ENCODE data around the gene DIS3L2.
A peak's percentile ranks its signal among the peaks of the same experiment; 100 is the strongest.

Gene DIS3L2

DNA sequence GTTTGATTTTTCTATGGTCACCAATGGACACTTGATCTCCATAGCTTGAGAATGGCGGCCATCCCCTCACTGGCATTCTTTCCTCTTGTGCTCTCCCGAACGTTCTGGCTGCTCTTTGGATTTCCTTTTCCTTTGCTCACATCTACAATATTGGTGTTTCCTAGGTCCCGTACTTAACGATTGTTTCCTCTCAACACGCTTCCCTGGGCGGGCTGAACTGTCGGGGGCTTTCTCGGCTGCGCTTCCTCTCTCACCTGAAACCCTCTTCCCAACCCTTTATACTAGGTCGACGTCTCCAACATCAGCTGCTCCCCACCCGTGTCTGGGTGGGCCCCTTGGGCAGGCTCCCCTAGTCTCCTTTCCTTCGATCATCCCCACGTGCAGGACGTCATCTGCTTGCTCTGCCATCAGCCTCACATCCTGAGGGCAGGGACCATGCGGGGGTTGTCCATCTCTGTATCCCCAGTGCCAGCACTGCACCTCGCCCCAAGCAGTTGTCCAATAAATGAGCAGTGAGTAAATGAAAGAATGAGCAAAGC lies 634 bp upstream of the DIS3L2 start:
- peak overlapping the region; percentile 10 for H2BK120ac ChIP-seq (ENCODE audit: low read depth, low read length)
- peaks cover 2 to 9% of the 10 kb centered on the region in 2 donors for H3K4me1 ChIP-seq (ENCODE audit: control insufficient read depth in 2 of 2, insufficient read depth in 1 of 2, low read depth in 1 of 2, low read length in 2 of 2)
- no peak overlapping the region for H4K8ac ChIP-seq (ENCODE audit: low read depth, low read length)
- peak overlapping the region; percentile 68 for H2AK5ac ChIP-seq (ENCODE audit: low read depth, low read length)
- H3K4me2 ChIP-seq (ENCODE audit: insufficient read depth, low read length, poor library complexity, severe bottlenecking) = peak overlapping the region; percentile 80
- no peaks in the 10 kb centered on the region for H3K36me3 ChIP-seq (replicated peaks in 1 of 2; ENCODE audit: control insufficient read depth in 2 of 2, insufficient read depth in 2 of 2, low read length in 2 of 2)
- H2BK5ac ChIP-seq (ENCODE audit: low read length) = peak overlapping the region; percentile 91
- peak overlapping the region; percentile 98 for H3K9ac ChIP-seq (ENCODE audit: low read depth, low read length, poor library complexity)
- H3K9me3 ChIP-seq (replicated peaks in 1 of 2; ENCODE audit: control insufficient read depth in 2 of 2, insufficient read depth in 1 of 2, low read depth in 1 of 2, low read length in 2 of 2) = peaks cover 0 to 4% of the 10 kb centered on the region in 2 donors
- H2BK12ac ChIP-seq (ENCODE audit: low read length) = no peak overlapping the region
- no peak for DNase-seq (ENCODE audit: low spot score)
- H3K79me1 ChIP-seq (ENCODE audit: low read depth, low read length) = no peaks in the 10 kb centered on the region
- H2BK15ac ChIP-seq (ENCODE audit: low read length) = peak overlapping the region; percentile 67
- peak overlapping the region; percentile 73 for H3K27ac ChIP-seq (replicated peaks; ENCODE audit: low read length)
- peak overlapping the region; percentile 99 for H2AFZ ChIP-seq (ENCODE audit: low read length)
- peak overlapping the region; percentile 99 for H3K18ac ChIP-seq (ENCODE audit: low read length)
- peak overlapping the region; percentile 1 for H4K91ac ChIP-seq (ENCODE audit: low read depth, low read length, poor library complexity)
- no CpG with 5 or more reads among the region's 18 CpGs for WGBS, 2 donors (ENCODE audit: extremely low coverage in 2 of 2, insufficient read length in 2 of 2, insufficient replicate concordance in 1 of 2)
- no peaks in the 10 kb centered on the region for H3K27me3 ChIP-seq (ENCODE audit: control insufficient read depth in 3 of 3, insufficient read depth in 3 of 3, low read depth in 1 of 3, low read length in 3 of 3)
- peak overlapping the region; percentile 32 for H3K23ac ChIP-seq (ENCODE audit: low read depth, low read length, poor library complexity)
- H3K14ac ChIP-seq (ENCODE audit: low read length) = peak overlapping the region; percentile 92
- peak overlapping the region; percentile 0 for H3K4ac ChIP-seq (ENCODE audit: low read length)
- peak overlapping the region; percentile 84 to 90 for H3K4me3 ChIP-seq (ENCODE audit: low read length in 2 of 2)

DNA sequence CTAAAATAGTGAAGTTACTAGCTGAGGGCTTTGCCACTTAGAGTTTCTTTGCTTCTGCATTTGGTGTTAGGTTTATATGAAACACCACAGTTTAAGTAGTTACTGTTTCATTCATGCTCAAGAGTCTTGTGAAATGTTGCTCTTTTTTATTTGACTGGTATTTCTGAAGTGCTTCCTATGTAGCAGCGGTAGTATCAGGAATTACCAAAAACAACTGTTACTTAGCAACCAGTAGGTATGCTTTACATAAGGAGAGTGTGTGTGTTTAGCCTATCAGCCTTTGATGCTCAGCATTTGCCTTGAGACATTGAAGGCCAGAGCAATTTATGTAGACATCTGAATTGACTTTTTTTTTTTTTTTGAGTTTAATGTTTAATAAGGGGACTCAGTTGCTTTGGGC lies 3.6 kb downstream of the DIS3L2 start:
- no CpG with 5 or more reads among the region's 1 CpG for WGBS, 2 donors (ENCODE audit: extremely low coverage in 2 of 2, insufficient read length in 2 of 2, insufficient replicate concordance in 1 of 2)
- Histone ChIP-seq H4K8ac (ENCODE audit: low read depth, low read length) (no peak overlapping the region), H2BK12ac (ENCODE audit: low read length) (no peak overlapping the region), H2BK120ac (ENCODE audit: low read depth, low read length) (no peak overlapping the region), H3K79me1 (ENCODE audit: low read depth, low read length) (peaks cover 3% of the 10 kb centered on the region), H2BK15ac (ENCODE audit: low read length) (no peak overlapping the region), H3K36me3 (replicated peaks in 1 of 2; ENCODE audit: control insufficient read depth in 2 of 2, insufficient read depth in 2 of 2, low read length in 2 of 2) (no peaks in the 10 kb centered on the region), H3K14ac (ENCODE audit: low read length) (no peak overlapping the region), H3K4me2 (ENCODE audit: insufficient read depth, low read length, poor library complexity, severe bottlenecking) (no peak overlapping the region), H2BK5ac (ENCODE audit: low read length) (no peak overlapping the region), H3K18ac (ENCODE audit: low read length) (no peak overlapping the region), H2AK5ac (ENCODE audit: low read depth, low read length) (no peak overlapping the region), H4K91ac (ENCODE audit: low read depth, low read length, poor library complexity) (no peak overlapping the region), H3K9me3 (replicated peaks in 1 of 2; ENCODE audit: control insufficient read depth in 2 of 2, insufficient read depth in 1 of 2, low read depth in 1 of 2, low read length in 2 of 2) (peaks cover 6 to 12% of the 10 kb centered on the region in 2 donors), H3K4ac (ENCODE audit: low read length) (no peak overlapping the region), H2AFZ (ENCODE audit: low read length) (no peak overlapping the region), H3K9ac (ENCODE audit: low read depth, low read length, poor library complexity) (no peak overlapping the region), H3K23ac (ENCODE audit: low read depth, low read length, poor library complexity) (no peak overlapping the region), H3K27me3 (ENCODE audit: control insufficient read depth in 3 of 3, insufficient read depth in 3 of 3, low read depth in 1 of 3, low read length in 3 of 3) (no peaks in the 10 kb centered on the region), H3K27ac (replicated peaks; ENCODE audit: low read length) (no peak overlapping the region), H3K4me1 (ENCODE audit: control insufficient read depth in 2 of 2, insufficient read depth in 1 of 2, low read depth in 1 of 2, low read length in 2 of 2) (peaks cover 2 to 9% of the 10 kb centered on the region in 2 donors), H3K4me3 (ENCODE audit: low read length in 2 of 2) (no peak overlapping the region)
- DNase-seq (ENCODE audit: low spot score) = no peak

DNA sequence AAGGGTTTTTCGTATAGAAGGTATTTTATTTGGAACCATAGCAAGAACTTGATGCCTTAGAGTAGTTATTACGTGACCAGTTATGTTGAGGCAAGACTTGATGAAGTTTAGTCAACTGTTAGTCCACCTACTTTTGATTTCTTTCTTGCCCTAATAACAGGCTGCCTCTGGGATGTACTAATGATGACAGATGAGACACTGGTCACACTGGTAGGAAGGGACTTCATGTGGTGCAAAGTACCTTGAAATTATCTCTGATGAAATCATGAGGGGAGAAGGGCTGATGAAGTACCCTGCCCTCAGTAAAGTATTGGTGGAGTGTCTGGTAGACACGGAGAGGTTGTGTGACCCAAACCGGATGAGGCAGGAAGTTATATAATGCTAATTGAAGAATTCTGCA lies 5.4 kb downstream of the DIS3L2 start:
- no CpG with 5 or more reads among the region's 4 CpGs for WGBS, 2 donors (ENCODE audit: extremely low coverage in 2 of 2, insufficient read length in 2 of 2, insufficient replicate concordance in 1 of 2)
- no peak for DNase-seq (ENCODE audit: low spot score)
- peaks cover 5% of the 10 kb centered on the region for H3K79me1 ChIP-seq (ENCODE audit: low read depth, low read length)

DNA sequence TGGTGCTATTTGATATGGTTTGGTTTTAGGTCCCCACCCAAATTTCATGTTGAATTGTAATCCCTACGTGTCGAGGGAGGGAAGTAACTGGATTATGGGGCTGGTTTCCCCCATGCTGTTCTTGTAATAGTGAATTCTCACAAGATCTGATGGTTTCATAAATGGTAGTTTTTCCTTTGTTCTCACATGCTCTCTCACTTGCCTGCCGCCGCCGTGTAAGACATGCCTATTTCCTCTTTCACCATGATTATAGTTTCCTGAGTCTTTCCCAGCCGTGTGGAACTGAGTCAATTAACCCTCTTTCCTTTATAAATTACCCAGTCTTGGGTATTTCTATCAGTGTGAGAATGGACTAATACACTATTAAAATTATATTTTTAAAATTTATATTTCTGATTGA lies 7.3 kb downstream of the DIS3L2 start:
- Histone ChIP-seq H3K4me2 (ENCODE audit: insufficient read depth, low read length, poor library complexity, severe bottlenecking) (no peak overlapping the region), H2BK120ac (ENCODE audit: low read depth, low read length) (no peak overlapping the region), H2AK5ac (ENCODE audit: low read depth, low read length) (no peak overlapping the region), H3K9ac (ENCODE audit: low read depth, low read length, poor library complexity) (no peak overlapping the region), H4K8ac (ENCODE audit: low read depth, low read length) (no peak overlapping the region), H3K4me3 (ENCODE audit: low read length in 2 of 2) (no peak overlapping the region), H2BK15ac (ENCODE audit: low read length) (no peak overlapping the region), H3K18ac (ENCODE audit: low read length) (no peak overlapping the region), H2BK12ac (ENCODE audit: low read length) (no peak overlapping the region), H3K79me1 (ENCODE audit: low read depth, low read length) (peaks cover 5% of the 10 kb centered on the region), H3K4ac (ENCODE audit: low read length) (no peak overlapping the region), H3K4me1 (ENCODE audit: control insufficient read depth in 2 of 2, insufficient read depth in 1 of 2, low read depth in 1 of 2, low read length in 2 of 2) (peaks cover 0 to 7% of the 10 kb centered on the region in 2 donors), H3K23ac (ENCODE audit: low read depth, low read length, poor library complexity) (no peak overlapping the region), H4K91ac (ENCODE audit: low read depth, low read length, poor library complexity) (no peak overlapping the region), H3K36me3 (replicated peaks in 1 of 2; ENCODE audit: control insufficient read depth in 2 of 2, insufficient read depth in 2 of 2, low read length in 2 of 2) (peaks cover 0 to 2% of the 10 kb centered on the region in 2 donors), H2BK5ac (ENCODE audit: low read length) (no peak overlapping the region), H3K27ac (replicated peaks; ENCODE audit: low read length) (no peak overlapping the region), H3K27me3 (ENCODE audit: control insufficient read depth in 3 of 3, insufficient read depth in 3 of 3, low read depth in 1 of 3, low read length in 3 of 3) (no peaks in the 10 kb centered on the region), H3K14ac (ENCODE audit: low read length) (no peak overlapping the region), H2AFZ (ENCODE audit: low read length) (no peak overlapping the region), H3K9me3 (replicated peaks in 1 of 2; ENCODE audit: control insufficient read depth in 2 of 2, insufficient read depth in 1 of 2, low read depth in 1 of 2, low read length in 2 of 2) (peaks cover 3 to 12% of the 10 kb centered on the region in 2 donors)
- no peak for DNase-seq (ENCODE audit: low spot score)
- no CpG with 5 or more reads among the region's 6 CpGs for WGBS, 2 donors (ENCODE audit: extremely low coverage in 2 of 2, insufficient read length in 2 of 2, insufficient replicate concordance in 1 of 2)

More for the DNA sequence above, 5.4 kb downstream of the DIS3L2 start:
- H2BK5ac ChIP-seq (ENCODE audit: low read length) = no peak overlapping the region
- no peak overlapping the region for H2AFZ ChIP-seq (ENCODE audit: low read length)
- no peak overlapping the region for H2BK15ac ChIP-seq (ENCODE audit: low read length)
- no peak overlapping the region for H3K27ac ChIP-seq (replicated peaks; ENCODE audit: low read length)
- no peak overlapping the region for H2AK5ac ChIP-seq (ENCODE audit: low read depth, low read length)
- no peak overlapping the region for H3K14ac ChIP-seq (ENCODE audit: low read length)
- H3K4me3 ChIP-seq (ENCODE audit: low read length in 2 of 2) = no peak overlapping the region
- no peak overlapping the region for H3K4ac ChIP-seq (ENCODE audit: low read length)
- H4K91ac ChIP-seq (ENCODE audit: low read depth, low read length, poor library complexity) = no peak overlapping the region
- H3K4me1 ChIP-seq (ENCODE audit: control insufficient read depth in 2 of 2, insufficient read depth in 1 of 2, low read depth in 1 of 2, low read length in 2 of 2) = peaks cover 0 to 7% of the 10 kb centered on the region in 2 donors
- peaks cover 6 to 12% of the 10 kb centered on the region in 2 donors for H3K9me3 ChIP-seq (replicated peaks in 1 of 2; ENCODE audit: control insufficient read depth in 2 of 2, insufficient read depth in 1 of 2, low read depth in 1 of 2, low read length in 2 of 2)
- no peak overlapping the region for H4K8ac ChIP-seq (ENCODE audit: low read depth, low read length)
- H3K36me3 ChIP-seq (replicated peaks in 1 of 2; ENCODE audit: control insufficient read depth in 2 of 2, insufficient read depth in 2 of 2, low read length in 2 of 2) = no peaks in the 10 kb centered on the region
- no peak overlapping the region for H3K4me2 ChIP-seq (ENCODE audit: insufficient read depth, low read length, poor library complexity, severe bottlenecking)
- H3K18ac ChIP-seq (ENCODE audit: low read length) = no peak overlapping the region
- no peaks in the 10 kb centered on the region for H3K27me3 ChIP-seq (ENCODE audit: control insufficient read depth in 3 of 3, insufficient read depth in 3 of 3, low read depth in 1 of 3, low read length in 3 of 3)
- no peak overlapping the region for H2BK12ac ChIP-seq (ENCODE audit: low read length)
- H3K23ac ChIP-seq (ENCODE audit: low read depth, low read length, poor library complexity) = no peak overlapping the region
- no peak overlapping the region for H3K9ac ChIP-seq (ENCODE audit: low read depth, low read length, poor library complexity)
- H2BK120ac ChIP-seq (ENCODE audit: low read depth, low read length) = no peak overlapping the region
